Sigmoid colon (tissue), 4 donors: Measurements from ENCODE around the gene ALKBH2.
A peak's percentile ranks its signal among the peaks of the same experiment; 100 is the strongest.

Experiments used
- CTCF ChIP-seq, 4 experiments: fragments of 450-650 bp in 3 of 4; fragments of 200-600 bp in 1 of 4; IDR thresholded peaks; one replicate each; pipeline ENCODE4 v1.5.1; 2016 to 2019; ENCODE audit warnings: antibody characterized with exemption in 4 of 4, mild to moderate bottlenecking in 3 of 4, moderate library complexity in 2 of 4
- EP300 ChIP-seq, 4 donors: sonication (generic); formaldehyde crosslinking; IDR thresholded peaks; one replicate each; pipeline ENCODE4 v1.6.1; 2017; ENCODE audit warnings: antibody characterized with exemption in 4 of 4
- POLR2AphosphoS5 ChIP-seq, 4 donors: sonication (generic); formaldehyde crosslinking; IDR thresholded peaks; one replicate each; pipeline ENCODE4 v1.6.1; 2017; ENCODE audit warnings: antibody characterized with exemption in 4 of 4

DNA sequence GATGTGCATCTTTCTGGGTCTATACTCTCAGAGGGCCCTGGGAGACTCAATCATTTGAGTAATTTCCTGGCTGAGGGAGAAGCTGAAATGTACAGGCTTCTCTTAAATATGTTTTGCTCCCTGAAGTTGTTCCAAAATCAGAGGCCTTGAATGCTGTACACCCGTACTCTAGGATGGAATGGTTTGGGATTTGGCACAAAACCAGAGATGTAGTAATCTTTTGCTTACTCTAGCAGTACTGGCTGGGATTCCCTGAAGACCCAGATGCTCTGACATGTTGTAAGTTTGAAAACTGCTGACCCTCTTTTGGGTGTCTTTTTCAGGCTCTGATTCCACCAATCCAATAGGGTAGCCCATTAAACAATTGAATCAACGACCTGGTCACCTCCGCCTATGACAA is 33.5 kb upstream of the ALKBH2 start:
- TF ChIP-seq CTCF (IDR thresholded peaks at IDR 0.05), result no peak
- TF ChIP-seq POLR2AphosphoS5 (IDR thresholded peaks at IDR 0.05), result peak in 2 of 4 donors; percentile 9 to 14
- TF ChIP-seq EP300 (IDR thresholded peaks at IDR 0.05), result no peak
